ENCODE measurements around the gene HTR3A.

GRCh38 chr11:113951537-113951936 is 23.4 kb upstream of the HTR3A start:
- TF ChIP-seq CTCF (IDR thresholded peaks at IDR 0.05; ENCODE audit: low read length) (no peak), EZH2 (optimal IDR thresholded peaks at IDR 0.05; ENCODE audit: low read depth, low read length) (no peak), EZH2phosphoT487 (IDR thresholded peaks at IDR 0.05; ENCODE audit: low read length) (no peak)

All from MM.1S (cell line).